ENCODE measurements around the gene LYSMD4. TPM values are rescaled to one million over a fixed set of nuclear protein-coding genes. Genes with fewer than 3 reads are reported as not detected.

Gene LYSMD4
- total RNA-seq, 4 donors from 2014 or later: 18.3 to 34.8 (median 32.2) TPM

DNA sequence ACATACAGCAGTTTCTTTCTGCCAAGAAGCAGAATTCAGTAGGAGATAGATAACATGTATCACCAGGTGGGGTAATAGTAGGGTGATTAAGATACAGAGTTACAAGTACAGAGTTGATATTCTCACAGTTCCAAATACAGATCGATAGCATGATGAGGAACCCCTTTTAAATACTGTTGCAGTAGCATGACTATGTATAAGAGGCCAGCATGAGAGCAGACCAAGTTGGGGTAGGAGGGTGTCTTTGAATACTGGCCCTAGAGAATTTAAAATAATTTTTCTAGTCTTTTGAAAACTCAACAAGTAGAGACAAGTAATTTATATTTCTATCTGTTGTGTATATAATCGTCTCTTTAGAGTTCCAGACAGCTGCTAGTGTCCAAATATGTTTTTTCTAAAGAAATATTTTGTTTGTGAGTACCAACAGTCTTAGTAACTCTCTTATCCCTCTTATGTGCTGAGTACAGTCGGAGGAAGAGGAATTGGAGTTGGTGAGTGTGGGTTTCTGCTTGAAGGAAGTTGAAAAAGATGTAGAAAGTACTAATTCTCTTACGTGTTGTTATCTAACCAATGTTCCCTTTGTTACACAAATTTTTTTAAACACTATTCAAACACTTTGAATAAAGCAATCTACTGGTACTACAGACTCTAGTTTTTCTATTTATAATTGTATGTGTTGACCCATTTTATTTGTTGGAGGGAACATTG, 30.2 kb downstream of the LYSMD4 start:
- H3K4me3 ChIP-seq (ENCODE audit: low read depth, poor library complexity, severe bottlenecking): no peak overlapping the region
- TF ChIP-seq POLR2A (IDR thresholded peaks at IDR 0.05): no peak
- TF ChIP-seq CTCF (IDR thresholded peaks at IDR 0.05): no peak
- no peak for DNase-seq (ENCODE audit: low spot score in 2 of 2)
- intact Hi-C loops (cut with DNase I; ENCODE audit: low total_unique reads): loop anchor here (10.0 kb wide), 1 partner anchor 418 kb away; no protein-coding TSS in a partner anchor
- 21 to 22% methylated on average over 4 of the region's 4 CpGs for WGBS, 2 donors

GRCh38 chr15:99696096-99696495, 37.1 kb downstream of the LYSMD4 start:
- TF ChIP-seq POLR2A (IDR thresholded peaks at IDR 0.05) (no peak), CTCF (IDR thresholded peaks at IDR 0.05) (no peak)
- H3K4me3 ChIP-seq (ENCODE audit: low read depth, poor library complexity, severe bottlenecking): no peak overlapping the region
- 67 to 78% methylated on average over 2 of the region's 2 CpGs for WGBS, 2 donors
- intact Hi-C loops (cut with DNase I; ENCODE audit: low total_unique reads): no loop called here
- DNase-seq (ENCODE audit: low spot score in 2 of 2): no peak

DNA sequence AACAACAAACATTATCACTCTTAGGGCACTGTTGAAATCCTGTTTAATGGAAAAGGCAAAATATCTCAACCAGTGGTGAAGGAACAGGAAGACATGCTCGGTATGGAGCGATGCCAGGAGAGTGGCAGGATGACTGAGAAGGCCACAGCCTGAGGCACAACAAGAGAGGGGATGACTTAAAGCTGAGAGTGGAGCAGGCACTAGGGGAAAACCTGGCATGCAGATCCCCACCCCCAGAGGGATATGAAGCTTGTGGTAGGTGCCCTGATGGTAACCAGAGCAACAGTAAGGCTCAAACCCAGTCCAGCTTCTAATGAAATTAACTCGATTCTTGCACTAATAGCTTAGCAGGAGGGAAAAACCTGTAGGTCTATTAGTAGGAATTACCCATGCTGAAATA, 40.4 kb downstream of the LYSMD4 start:
- 74 to 81% methylated on average over 3 of the region's 3 CpGs for WGBS, 2 donors

DNA sequence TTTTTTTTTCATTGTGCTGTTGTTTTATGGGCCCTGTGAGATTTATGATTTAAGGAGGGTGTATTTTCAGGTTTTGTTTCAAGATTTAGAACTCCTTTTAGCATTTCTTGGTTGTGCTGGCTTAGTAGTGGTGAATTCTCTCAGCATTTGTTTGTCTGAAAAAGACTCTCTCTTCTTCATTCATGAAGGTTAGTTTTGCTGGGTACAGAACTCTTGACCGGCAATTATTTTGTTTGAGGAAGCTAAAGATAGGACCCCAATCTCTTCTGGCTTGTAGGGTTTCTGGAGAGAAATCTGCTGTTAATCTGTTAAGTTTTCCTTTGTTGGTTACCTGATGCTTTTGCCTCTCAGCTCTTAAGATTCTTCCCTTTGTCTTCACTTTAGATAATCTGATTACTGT, 46.9 kb downstream of the LYSMD4 start:
- intact Hi-C loops (cut with DNase I; ENCODE audit: low total_unique reads): no loop called here
- no peak for TF ChIP-seq POLR2A (IDR thresholded peaks at IDR 0.05)
- TF ChIP-seq CTCF (IDR thresholded peaks at IDR 0.05): no peak
- no peak overlapping the region for H3K4me3 ChIP-seq (ENCODE audit: low read depth, poor library complexity, severe bottlenecking)
- 100% methylated on average over 1 of the region's 1 CpG for WGBS, 2 donors
- DNase-seq (ENCODE audit: low spot score in 2 of 2): no peak

More for the DNA sequence above, 40.4 kb downstream of the LYSMD4 start:
- no peak for DNase-seq (ENCODE audit: low spot score in 2 of 2)
- no peak overlapping the region for H3K4me3 ChIP-seq (ENCODE audit: low read depth, poor library complexity, severe bottlenecking)
- no peak for TF ChIP-seq CTCF (IDR thresholded peaks at IDR 0.05)
- TF ChIP-seq POLR2A (IDR thresholded peaks at IDR 0.05): no peak
- intact Hi-C loops (cut with DNase I; ENCODE audit: low total_unique reads): no loop called here

- intact Hi-C loops (cut with DNase I; ENCODE audit: low total_unique reads): no loop called here
- no peak for DNase-seq (ENCODE audit: low spot score in 2 of 2)
- 75 to 79% methylated on average over 9 of the region's 9 CpGs for WGBS, 2 donors
- TF ChIP-seq CTCF (IDR thresholded peaks at IDR 0.05) (no peak), POLR2A (IDR thresholded peaks at IDR 0.05) (no peak)
- H3K4me3 ChIP-seq (ENCODE audit: low read depth, poor library complexity, severe bottlenecking): no peak overlapping the region
Measured at GRCh38 chr15:99683000-99683670, 50.1 kb downstream of the LYSMD4 start.
